GM21390 (cell line): ENCODE results near the gene CDK18.

Experiments
- ATAC-seq: cut with Tn5 transposase; IDR thresholded peaks from one replicate; pipeline ENCODE4 v1.9.1; 2021; ENCODE audit not compliant: unreplicated experiment

The CDK18 gene

GRCh38 chr1:205502111-205502810, 2.2 kb upstream of the CDK18 start:
- no peak for ATAC-seq

- no peak for ATAC-seq
Measured at GRCh38 chr1:205502992-205503391, 1.5 kb upstream of the CDK18 start.

- ATAC-seq, result no peak
Measured at GRCh38 chr1:205505076-205505729, 734 bp downstream of the CDK18 start.

GRCh38 chr1:205505791-205506190, 1.3 kb downstream of the CDK18 start:
- no peak for ATAC-seq

GRCh38 chr1:205506409-205507200, 2.1 kb downstream of the CDK18 start:
- ATAC-seq, result no peak

- no peak for ATAC-seq
Measured at GRCh38 chr1:205508227-205508714, 3.8 kb downstream of the CDK18 start.

- ATAC-seq, result no peak
Measured at GRCh38 chr1:205510308-205510950, 6.0 kb downstream of the CDK18 start.

- no peak for ATAC-seq
Measured at GRCh38 chr1:205510951-205511330, 6.5 kb downstream of the CDK18 start.

- ATAC-seq, result no peak
Measured at GRCh38 chr1:205512059-205513045, 7.9 kb downstream of the CDK18 start.

GRCh38 chr1:205513774-205514173, 9.3 kb downstream of the CDK18 start:
- ATAC-seq, result no peak

GRCh38 chr1:205514211-205515142, 10.0 kb downstream of the CDK18 start:
- no peak for ATAC-seq

- no peak for ATAC-seq
Measured at GRCh38 chr1:205515781-205516253, 11.3 kb downstream of the CDK18 start.

GRCh38 chr1:205516362-205516761, 11.9 kb downstream of the CDK18 start:
- ATAC-seq, result no peak

- no peak for ATAC-seq
Measured at GRCh38 chr1:205517288-205517687, 12.8 kb downstream of the CDK18 start.

GRCh38 chr1:205517763-205518162, 13.3 kb downstream of the CDK18 start:
- no peak for ATAC-seq

GRCh38 chr1:205518661-205519540, 14.4 kb downstream of the CDK18 start:
- ATAC-seq, result no peak

GRCh38 chr1:205519541-205520131, 15.2 kb downstream of the CDK18 start:
- no peak for ATAC-seq

- ATAC-seq, result no peak
Measured at GRCh38 chr1:205520709-205521108, 16.2 kb downstream of the CDK18 start.
